Endothelial cell of umbilical vein (primary cell): ENCODE measurements around the gene KCP. TPM values are rescaled to one million over a fixed set of nuclear protein-coding genes. Genes with fewer than 3 reads are reported as not detected.

Source experiments
- BruUV-seq: library from RNA; stranded (reverse); fragments of 400-500 nt; replicated peaks from 2 replicates; lab custom pipeline; 2021; lab: Mats Ljungman, UMichigan
- CTCF ChIA-PET: fragments of 300-600, 350-600 bp; sonication (Branson Sonifier 250); formaldehyde crosslinking; loops from one replicate; lab custom pipeline; 2021; ENCODE audit warnings: antibody characterized with exemption, inconsistent platforms; lab: Charles Lee
- POLR2A ChIA-PET: fragments of 300-600, 350-600 bp; sonication (Branson Sonifier 250); formaldehyde crosslinking; loops from one replicate; lab custom pipeline; 2021; ENCODE audit warnings: antibody characterized with exemption, inconsistent platforms; lab: Charles Lee
- DNase-seq: peaks from one replicate; pipeline ENCODE4 v3.0.0-alpha.2; 2011; ENCODE audit warnings: low read depth, low spot score
- FAIRE-seq: peaks from 2 replicates; lab custom pipeline; 2011; peaks lifted over from hg19 to GRCh38; lab: Jason Lieb, UNC
- H2AFZ ChIP-seq: 2 replicates; pipeline ENCODE4 v1.6.0; 2012; ENCODE audit warnings: low read depth, low read length, control low read depth, inconsistent platforms
- H3K27ac ChIP-seq: 2 replicates; pipeline ENCODE4 v1.5.1; 2011; ENCODE audit warnings: low read depth, mild to moderate bottlenecking, control low read depth, low read length, moderate library complexity; ENCODE audit not compliant: insufficient read depth
- H3K27me3 ChIP-seq, 2 experiments: 2 replicates each; pipeline versions ENCODE4 v1.6.0 to v1.6.1; 2011; ENCODE audit warnings: low read length in 2 of 2, mixed read lengths in 1 of 2; ENCODE audit not compliant: control insufficient read depth in 2 of 2, insufficient read depth in 2 of 2
- H3K36me3 ChIP-seq, 2 experiments: 2 replicates in 1 of 2; 3 replicates in 1 of 2; pipeline ENCODE4 v1.5.1; 2011; ENCODE audit warnings: low read length in 2 of 2, mild to moderate bottlenecking in 1 of 2, moderate library complexity in 1 of 2; ENCODE audit not compliant: control insufficient read depth in 2 of 2, insufficient read depth in 2 of 2; ENCODE audit errors: extremely low read depth in 1 of 2
- H3K4me1 ChIP-seq: 3 replicates; pipeline ENCODE4 v1.5.1; 2011; ENCODE audit warnings: mild to moderate bottlenecking, low read length; ENCODE audit not compliant: control insufficient read depth, insufficient read depth; ENCODE audit errors: extremely low read depth
- H3K4me2 ChIP-seq: 2 replicates; pipeline ENCODE4 v1.6.1; 2011; ENCODE audit warnings: low read length, control low read depth, mixed read lengths; ENCODE audit not compliant: insufficient read depth
- H3K4me3 ChIP-seq, 3 experiments: fragments of 200-600 bp in 1 of 3; sonication (generic), shearing (Covaris generic) in 1 of 3; replicated peaks in 1 of 3; 2 replicates each; pipeline ENCODE4 v1.5.1; 2011 to 2016; ENCODE audit warnings: control low read depth in 3 of 3, low read length in 3 of 3, mild to moderate bottlenecking in 2 of 3, inconsistent platforms in 1 of 3, low read depth in 1 of 3, moderate library complexity in 1 of 3; ENCODE audit not compliant: insufficient read depth in 1 of 3
- H3K79me2 ChIP-seq: 2 replicates; pipeline ENCODE4 v1.6.0; 2012; ENCODE audit warnings: low read length, inconsistent platforms; ENCODE audit not compliant: control insufficient read depth, insufficient read depth
- H3K9ac ChIP-seq: replicated peaks from 2 replicates; pipeline ENCODE3; 2011; ENCODE audit warnings: low read length, control low read depth; ENCODE audit not compliant: insufficient read depth; ENCODE audit errors: extremely low read depth
- H3K9me1 ChIP-seq: replicated peaks from 3 replicates; pipeline ENCODE4 v1.6.0; 2011; ENCODE audit warnings: mild to moderate bottlenecking, low read length; ENCODE audit not compliant: control insufficient read depth, insufficient read depth; ENCODE audit errors: extremely low read depth
- H3K9me3 ChIP-seq: replicated peaks from 2 replicates; pipeline ENCODE4 v1.5.1; 2012; ENCODE audit warnings: low read length, inconsistent platforms; ENCODE audit not compliant: control insufficient read depth, insufficient read depth
- H4K20me1 ChIP-seq: replicated peaks from 2 replicates; pipeline ENCODE3; 2011; ENCODE audit warnings: mild to moderate bottlenecking, low read length; ENCODE audit not compliant: control insufficient read depth, insufficient read depth; ENCODE audit errors: extremely low read depth
- CTCF ChIP-seq, 2 donors: IDR thresholded peaks; 1 replicate in 1 of 2; 2 replicates in 1 of 2; pipeline ENCODE4 v1.5.1; 2011; ENCODE audit warnings: low read length in 2 of 2, mild to moderate bottlenecking in 2 of 2, moderate library complexity in 2 of 2, control low read depth in 1 of 2, inconsistent platforms in 1 of 2, low read depth in 1 of 2; ENCODE audit not compliant: insufficient read depth in 1 of 2; ENCODE audit errors: extremely low read depth in 1 of 2
- EZH2 ChIP-seq: IDR thresholded peaks from 2 replicates; pipeline ENCODE4 v1.6.1; 2012; ENCODE audit warnings: borderline replicate concordance, low read depth, mild to moderate bottlenecking, moderate library complexity, low read length, inconsistent platforms; ENCODE audit not compliant: severe bottlenecking
- FOS ChIP-seq: IDR thresholded peaks from 2 replicates; pipeline ENCODE4 v1.6.1; 2011; ENCODE audit warnings: mild to moderate bottlenecking, low read length, moderate library complexity, borderline replicate concordance; ENCODE audit not compliant: insufficient read depth
- GATA2 ChIP-seq: IDR thresholded peaks from 2 replicates; pipeline ENCODE4 v1.7.0; 2011; ENCODE audit warnings: low read depth, mild to moderate bottlenecking, moderate library complexity, mixed read lengths, low read length; ENCODE audit not compliant: insufficient read length, insufficient read depth
- JUN ChIP-seq: IDR thresholded peaks from 2 replicates; pipeline ENCODE4 v1.6.1; 2011; ENCODE audit warnings: borderline replicate concordance, low read depth; ENCODE audit not compliant: insufficient read length, insufficient read depth
- MAX ChIP-seq: IDR thresholded peaks from 2 replicates; pipeline ENCODE4 v1.6.1; 2011; ENCODE audit not compliant: insufficient read depth, insufficient read length
- MYC ChIP-seq: IDR thresholded peaks from one replicate; pipeline ENCODE4 v1.6.1; 2011; ENCODE audit warnings: mild to moderate bottlenecking, low read depth, low read length
- POLR2A ChIP-seq: IDR thresholded peaks from 2 replicates; pipeline ENCODE4 v1.6.1; 2012; ENCODE audit warnings: low read depth, mild to moderate bottlenecking, control low read depth, low read length
- POLR2AphosphoS5 ChIP-seq: IDR thresholded peaks from 2 replicates; pipeline ENCODE4 v1.6.1; 2012; ENCODE audit warnings: low read depth, mild to moderate bottlenecking, control low read depth, low read length, moderate library complexity; ENCODE audit not compliant: insufficient read depth
- dilution Hi-C: fragments of 300-500 bp; cut with MboI; formaldehyde crosslinking; loops from one replicate; pipeline ENCODE4 v1.15.0; 2019; ENCODE audit warnings: low sequenced_read_pairs; ENCODE audit not compliant: extremely low pct_ligation_motif_present
- intact Hi-C: fragments of 100-400 bp; cut with micrococcal nuclease; formaldehyde crosslinking; loops from one replicate; pipeline ENCODE4 v1.10.0; 2022
- polyA plus RNA-seq, 4 experiments: library from polyadenylated mRNA; depleted of rRNA in 3 of 4; stranded (reverse) in 3 of 4; unstranded in 1 of 4; fragments of >200 nt; gene quantifications; 2 replicates each; pipeline versions ENCODE4 v1.2.1 to v1.2.3, GENCODE V29; 2011 to 2012; ENCODE audit warnings: missing spikeins in 1 of 4
- total RNA-seq: library from RNA; stranded (reverse); gene quantifications from 2 replicates; pipeline ENCODE4 v1.2.3, GENCODE V29; 2021

The KCP gene
- total and polyA plus RNA-seq, 2 donors (not counting 3 experiments of a cell fraction or from before 2014, with no cell fraction given): not detected

- ChIA-PET POLR2A (no interaction called here), CTCF (no interaction called here)
- DNase-seq (no peak), FAIRE-seq (no peak)
- intact Hi-C loops: no loop called here
- TF ChIP-seq POLR2A (no peak), JUN (no peak), MAX (no peak)
- Histone ChIP-seq H3K9ac (no peak overlapping the region), H2AFZ (no peak overlapping the region), H3K4me1 (no peaks in the 10 kb centered on the region), H3K36me3 (no peaks in the 10 kb centered on the region), H3K27me3 (peaks cover 6 to 16% of the 10 kb centered on the region in 2 experiments), H3K9me3 (no peaks in the 10 kb centered on the region), H3K79me2 (no peaks in the 10 kb centered on the region), H3K27ac (no peak overlapping the region), H3K9me1 (no peaks in the 10 kb centered on the region), H3K4me3 (no peak overlapping the region), H4K20me1 (no peaks in the 10 kb centered on the region), H3K4me2 (no peak overlapping the region)
- dilution Hi-C loops: no loop called here
- BruUV-seq: no TSS peak
Observed at GRCh38 chr7:128893251-128894100, 17.0 kb downstream of the KCP start.

GRCh38 chr7:128892521-128893250, 17.8 kb downstream of the KCP start:
- Histone ChIP-seq H2AFZ (no peak overlapping the region), H3K79me2 (no peaks in the 10 kb centered on the region), H3K4me3 (no peak overlapping the region), H4K20me1 (no peaks in the 10 kb centered on the region), H3K9ac (no peak overlapping the region), H3K4me2 (no peak overlapping the region), H3K9me1 (no peaks in the 10 kb centered on the region), H3K4me1 (no peaks in the 10 kb centered on the region), H3K27ac (no peak overlapping the region), H3K27me3 (peaks cover 6 to 14% of the 10 kb centered on the region in 2 experiments), H3K9me3 (no peaks in the 10 kb centered on the region), H3K36me3 (no peaks in the 10 kb centered on the region)
- TF ChIP-seq EZH2: no peak
- TF ChIP-seq POLR2A: no peak
- TF ChIP-seq CTCF (IDR thresholded peaks at IDR 0.05; ENCODE audit: extremely low read depth in 1 of 2, insufficient read depth in 1 of 2, low read depth in 1 of 2, low read length in 2 of 2): no peak
- no peak for TF ChIP-seq MYC
- TF ChIP-seq GATA2: no peak
- no peak for TF ChIP-seq MAX
- TF ChIP-seq FOS: no peak
- no peak for TF ChIP-seq JUN
- no peak for TF ChIP-seq POLR2AphosphoS5
- CTCF ChIA-PET: no interaction called here
- dilution Hi-C loops (no loop called here), intact Hi-C loops (no loop called here)
- no TSS peak for BruUV-seq
- FAIRE-seq (no peak), DNase-seq (no peak)
- POLR2A ChIA-PET: no interaction called here
